Parathyroid adenoma (tissue), 2 donors: ENCODE data around the gene TMEM14C.
A peak's percentile ranks its signal among the peaks of the same experiment; 100 is the strongest.
"Not testable (repeated sequence)": the region's sequence is repeated elsewhere in the genome, so short reads cannot be mapped to it uniquely, and the experiment has no call there.

Experiments
- H2AFZ ChIP-seq: fragments of 300-600 bp; sonication (generic); one replicate; pipeline ENCODE4 v1.7.0; 2017; ENCODE audit warnings: antibody characterized with exemption, mild to moderate bottlenecking
- H3K27ac ChIP-seq: fragments of 300-600 bp; sonication (generic); one replicate; pipeline ENCODE4 v1.7.0; 2017
- H3K27me3 ChIP-seq: fragments of 300-600 bp; sonication (generic); one replicate; pipeline ENCODE4 v1.7.0; 2017; ENCODE audit warnings: low read length; ENCODE audit not compliant: control insufficient read depth, insufficient read depth
- H3K36me3 ChIP-seq: fragments of 300-600 bp; sonication (generic); one replicate; pipeline ENCODE4 v1.7.0; 2017; ENCODE audit warnings: low read length; ENCODE audit not compliant: control insufficient read depth, insufficient read depth
- H3K4me1 ChIP-seq: fragments of 300-600 bp; sonication (generic); one replicate; pipeline ENCODE4 v1.7.0; 2017; ENCODE audit warnings: control low read depth
- H3K4me2 ChIP-seq: fragments of 300-600 bp; sonication (generic); one replicate; pipeline ENCODE4 v1.7.0; 2017; ENCODE audit warnings: low read length
- H3K4me3 ChIP-seq: fragments of 300-600 bp; sonication (generic); one replicate; pipeline ENCODE4 v1.7.0; 2017; ENCODE audit warnings: low read depth, low read length
- H3K79me2 ChIP-seq: fragments of 300-600 bp; sonication (generic); one replicate; pipeline ENCODE4 v1.7.0; 2017; ENCODE audit warnings: control low read depth
- H3K9ac ChIP-seq: fragments of 300-600 bp; sonication (generic); one replicate; pipeline ENCODE4 v1.7.0; 2017; ENCODE audit warnings: mild to moderate bottlenecking
- H3K9me3 ChIP-seq: fragments of 300-600 bp; sonication (generic); one replicate; pipeline ENCODE4 v1.7.0; 2017; ENCODE audit warnings: low read length; ENCODE audit not compliant: control insufficient read depth
- CTCF ChIP-seq: fragments of 300-600 bp; sonication (generic); IDR thresholded peaks from one replicate; pipeline ENCODE4 v1.7.0; 2017; ENCODE audit warnings: antibody characterized with exemption, mild to moderate bottlenecking
- donor health status: primary hyperparathyroidism.

TMEM14C gene

GRCh38 chr6:10720265-10720959 lies 2.5 kb upstream of the TMEM14C start:
- H3K36me3 ChIP-seq = no peaks in the 10 kb centered on the region
- H3K9ac ChIP-seq = no peak overlapping the region
- H2AFZ ChIP-seq = peak overlapping the region; percentile 88
- peaks cover 9% of the 10 kb centered on the region for H3K4me1 ChIP-seq
- no peak overlapping the region for H3K4me2 ChIP-seq
- peak overlapping the region; percentile 64 for H3K27ac ChIP-seq
- no peak overlapping the region for H3K4me3 ChIP-seq
- peaks cover 5% of the 10 kb centered on the region for H3K79me2 ChIP-seq
- TF ChIP-seq CTCF = no peak
- H3K27me3 ChIP-seq = no peaks in the 10 kb centered on the region
- H3K9me3 ChIP-seq = no peaks in the 10 kb centered on the region

GRCh38 chr6:10720960-10721849 lies 1.7 kb upstream of the TMEM14C start:
- not testable (repeated sequence) for H3K27me3 ChIP-seq, H3K4me3 ChIP-seq, H3K79me2 ChIP-seq, H3K9me3 ChIP-seq, H3K4me2 ChIP-seq, H3K9ac ChIP-seq, H3K4me1 ChIP-seq, H3K36me3 ChIP-seq
- Histone ChIP-seq H2AFZ (peak overlapping the region; percentile 88), H3K27ac (peak overlapping the region; percentile 64)

GRCh38 chr6:10721850-10722569 lies 860 bp upstream of the TMEM14C start:
- TF ChIP-seq CTCF = no peak
- peak overlapping the region; percentile 84 for H2AFZ ChIP-seq
- H3K27me3 ChIP-seq = no peaks in the 10 kb centered on the region
- H3K79me2 ChIP-seq = peaks cover 5% of the 10 kb centered on the region
- H3K9me3 ChIP-seq = no peaks in the 10 kb centered on the region
- no peak overlapping the region for H3K9ac ChIP-seq
- H3K4me2 ChIP-seq = peak overlapping the region; percentile 72
- H3K4me3 ChIP-seq = peak overlapping the region; percentile 54
- no peaks in the 10 kb centered on the region for H3K36me3 ChIP-seq
- peaks cover 9% of the 10 kb centered on the region for H3K4me1 ChIP-seq
- peak overlapping the region; percentile 92 for H3K27ac ChIP-seq

GRCh38 chr6:10722570-10722819 lies 375 bp upstream of the TMEM14C start:
- peak overlapping the region; percentile 84 for H2AFZ ChIP-seq
- H3K36me3 ChIP-seq = no peaks in the 10 kb centered on the region
- peaks cover 9% of the 10 kb centered on the region for H3K4me1 ChIP-seq
- no peaks in the 10 kb centered on the region for H3K9me3 ChIP-seq
- no peaks in the 10 kb centered on the region for H3K27me3 ChIP-seq
- H3K79me2 ChIP-seq = peaks cover 5% of the 10 kb centered on the region
- H3K9ac ChIP-seq = no peak overlapping the region
- peak overlapping the region; percentile 92 for H3K27ac ChIP-seq
- TF ChIP-seq CTCF = no peak
- H3K4me3 ChIP-seq = peak overlapping the region; percentile 54
- peak overlapping the region; percentile 72 for H3K4me2 ChIP-seq

GRCh38 chr6:10723567-10723881 lies 654 bp downstream of the TMEM14C start:
- Histone ChIP-seq H3K9me3 (no peaks in the 10 kb centered on the region), H3K27me3 (no peaks in the 10 kb centered on the region), H2AFZ (peak overlapping the region; percentile 84), H3K4me1 (peaks cover 9% of the 10 kb centered on the region), H3K4me2 (peak overlapping the region; percentile 81), H3K36me3 (no peaks in the 10 kb centered on the region), H3K9ac (peak overlapping the region; percentile 39), H3K79me2 (peaks cover 5% of the 10 kb centered on the region), H3K27ac (peak overlapping the region; percentile 92), H3K4me3 (peak overlapping the region; percentile 94)
- TF ChIP-seq CTCF = no peak
